Peyer's patch (tissue), 4 donors: Measurements from ENCODE around the gene LRP6.

Source experiments
- POLR2A ChIP-seq, 2 donors: fragments of 450-650 bp; IDR thresholded peaks; one replicate each; pipeline ENCODE4 v1.5.1; 2017; ENCODE audit warnings: antibody characterized with exemption in 2 of 2, mild to moderate bottlenecking in 2 of 2, moderate library complexity in 2 of 2
- TF ChIP-seq, protein P1 (sequence below), 6 experiments: fragments of 450-650 bp in 4 of 6; fragments of 200-600 bp in 2 of 6; sonication (generic) in 1 of 6; IDR thresholded peaks; one replicate each; pipeline ENCODE4 v1.5.1; 2017 to 2019; ENCODE audit warnings: antibody characterized with exemption in 6 of 6, mild to moderate bottlenecking in 3 of 6, moderate library complexity in 1 of 6

DNA sequence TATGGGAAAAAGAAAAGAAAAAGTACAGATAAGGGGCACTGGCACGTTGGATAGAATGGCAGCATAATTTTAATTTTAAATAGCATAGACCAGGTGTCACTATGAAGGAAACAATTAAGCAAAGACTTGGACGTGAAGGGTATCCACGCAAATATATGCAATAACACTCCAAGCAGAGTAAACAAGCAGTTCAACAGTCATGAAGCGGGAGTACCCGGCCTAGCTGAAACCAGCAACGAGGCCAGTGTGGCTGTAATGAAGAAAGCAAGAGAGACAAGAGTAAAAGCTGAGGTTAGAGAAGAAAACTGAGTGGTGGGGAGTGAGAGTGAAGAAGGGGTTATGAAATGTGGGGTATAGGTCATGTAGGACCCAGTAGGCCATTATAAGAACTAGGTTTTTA is 110.7 kb downstream of the LRP6 start:
- TF ChIP-seq POLR2A (IDR thresholded peaks at IDR 0.05) = no peak
- TF ChIP-seq, protein P1, sequence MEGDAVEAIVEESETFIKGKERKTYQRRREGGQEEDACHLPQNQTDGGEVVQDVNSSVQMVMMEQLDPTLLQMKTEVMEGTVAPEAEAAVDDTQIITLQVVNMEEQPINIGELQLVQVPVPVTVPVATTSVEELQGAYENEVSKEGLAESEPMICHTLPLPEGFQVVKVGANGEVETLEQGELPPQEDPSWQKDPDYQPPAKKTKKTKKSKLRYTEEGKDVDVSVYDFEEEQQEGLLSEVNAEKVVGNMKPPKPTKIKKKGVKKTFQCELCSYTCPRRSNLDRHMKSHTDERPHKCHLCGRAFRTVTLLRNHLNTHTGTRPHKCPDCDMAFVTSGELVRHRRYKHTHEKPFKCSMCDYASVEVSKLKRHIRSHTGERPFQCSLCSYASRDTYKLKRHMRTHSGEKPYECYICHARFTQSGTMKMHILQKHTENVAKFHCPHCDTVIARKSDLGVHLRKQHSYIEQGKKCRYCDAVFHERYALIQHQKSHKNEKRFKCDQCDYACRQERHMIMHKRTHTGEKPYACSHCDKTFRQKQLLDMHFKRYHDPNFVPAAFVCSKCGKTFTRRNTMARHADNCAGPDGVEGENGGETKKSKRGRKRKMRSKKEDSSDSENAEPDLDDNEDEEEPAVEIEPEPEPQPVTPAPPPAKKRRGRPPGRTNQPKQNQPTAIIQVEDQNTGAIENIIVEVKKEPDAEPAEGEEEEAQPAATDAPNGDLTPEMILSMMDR (IDR thresholded peaks at IDR 0.05) = no peak
